Measurements from ENCODE around the gene SLC24A4. TPM values are rescaled to one million over a fixed set of nuclear protein-coding genes. Genes with fewer than 3 reads are reported as not detected.
"Not testable (repeated sequence)": the region's sequence is repeated elsewhere in the genome, so short reads cannot be mapped to it uniquely, and the experiment has no call there.

Gene SLC24A4
- polyA plus RNA-seq, 3 donors: 0.19 to 0.59 (median 0.30) TPM

DNA sequence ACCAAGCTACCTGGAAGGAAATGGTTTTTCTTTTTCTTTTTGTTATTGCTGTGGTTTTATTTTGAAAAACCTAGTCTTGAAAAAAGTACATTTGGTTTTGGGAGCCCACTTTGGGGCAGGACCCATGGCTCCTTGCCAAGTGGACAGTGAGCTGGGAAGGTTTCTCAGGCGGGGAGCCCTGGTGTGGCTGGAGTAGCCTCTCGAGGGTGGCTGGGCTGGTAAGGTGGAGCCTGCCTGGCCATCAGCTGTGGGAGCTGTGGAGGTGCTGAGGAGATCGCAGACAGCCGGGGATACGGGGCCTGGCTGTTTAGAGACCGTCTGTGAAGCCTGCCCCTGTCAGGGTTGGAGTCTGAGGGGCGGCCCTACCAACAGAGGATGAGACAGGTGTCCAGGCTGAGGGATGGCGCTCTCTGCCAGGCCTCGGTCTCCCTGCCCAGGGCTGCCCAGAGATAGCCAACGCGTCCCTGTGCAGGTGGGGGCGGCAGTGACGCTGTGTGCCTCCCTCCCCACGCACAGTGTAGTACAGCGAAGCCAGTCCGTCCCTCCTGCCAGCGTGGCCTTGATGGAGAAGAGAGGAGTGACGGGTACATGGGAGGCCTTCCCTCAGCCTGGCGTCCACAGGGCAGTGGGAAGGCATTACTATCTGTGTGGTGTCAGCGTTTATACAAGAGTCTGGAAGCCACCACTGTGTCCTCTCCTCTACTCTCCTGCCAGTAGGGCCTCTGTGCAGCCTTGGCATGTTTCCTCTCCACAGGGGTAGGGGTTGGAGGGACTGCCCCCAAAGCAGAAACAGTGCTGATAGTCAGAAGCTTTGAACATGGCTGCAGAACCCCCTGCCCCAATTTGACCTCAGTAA, 196.5 kb downstream of the SLC24A4 start:
- DNase-seq (ENCODE audit: extremely low read depth in 1 of 11, low read depth in 9 of 11, low spot score in 4 of 11): no peak

- no peak for DNase-seq (ENCODE audit: extremely low read depth in 1 of 11, low read depth in 9 of 11, low spot score in 4 of 11)
Observed at GRCh38 chr14:92520102-92521057, 197.4 kb downstream of the SLC24A4 start.

GRCh38 chr14:92521058-92521415, 198.1 kb downstream of the SLC24A4 start:
- no peak for DNase-seq (ENCODE audit: extremely low read depth in 1 of 11, low read depth in 9 of 11, low spot score in 4 of 11)

GRCh38 chr14:92523752-92524151, 200.8 kb downstream of the SLC24A4 start:
- no peak for DNase-seq (ENCODE audit: extremely low read depth in 1 of 11, low read depth in 9 of 11, low spot score in 4 of 11)

DNA sequence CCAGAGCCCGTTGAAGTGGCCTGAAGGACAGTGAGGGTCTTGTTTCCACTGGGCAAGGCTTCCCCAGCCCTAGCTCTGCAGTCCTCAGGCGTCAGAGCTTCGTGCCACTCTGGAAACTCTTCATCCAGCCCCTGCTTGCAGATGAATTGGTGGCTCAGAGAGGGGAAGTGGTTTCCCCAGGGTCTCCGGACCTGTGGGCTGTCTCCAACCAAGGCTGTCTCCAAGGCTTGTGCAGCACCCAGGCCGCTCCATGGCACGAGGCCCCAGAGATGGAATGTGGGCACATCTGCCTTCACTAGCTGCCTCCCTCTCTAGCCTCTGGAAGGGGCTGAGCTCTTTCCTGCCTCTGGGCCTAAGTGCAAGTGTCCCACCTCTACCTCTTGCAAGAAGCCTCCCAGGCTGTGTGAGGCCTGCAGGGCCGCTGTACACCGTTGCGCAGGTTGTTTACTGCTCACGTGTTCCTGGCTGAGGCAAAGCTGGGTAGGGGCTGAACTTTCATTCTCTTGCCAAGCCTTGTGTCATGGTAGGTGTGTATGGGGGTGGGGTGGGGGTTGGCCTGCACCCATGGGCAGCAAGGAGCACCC, 201.7 kb downstream of the SLC24A4 start:
- no peak for DNase-seq (ENCODE audit: extremely low read depth in 1 of 11, low read depth in 9 of 11, low spot score in 4 of 11)

GRCh38 chr14:92525322-92526095, 202.5 kb downstream of the SLC24A4 start:
- DNase-seq (ENCODE audit: extremely low read depth in 1 of 11, low read depth in 9 of 11, low spot score in 4 of 11): no peak

DNA sequence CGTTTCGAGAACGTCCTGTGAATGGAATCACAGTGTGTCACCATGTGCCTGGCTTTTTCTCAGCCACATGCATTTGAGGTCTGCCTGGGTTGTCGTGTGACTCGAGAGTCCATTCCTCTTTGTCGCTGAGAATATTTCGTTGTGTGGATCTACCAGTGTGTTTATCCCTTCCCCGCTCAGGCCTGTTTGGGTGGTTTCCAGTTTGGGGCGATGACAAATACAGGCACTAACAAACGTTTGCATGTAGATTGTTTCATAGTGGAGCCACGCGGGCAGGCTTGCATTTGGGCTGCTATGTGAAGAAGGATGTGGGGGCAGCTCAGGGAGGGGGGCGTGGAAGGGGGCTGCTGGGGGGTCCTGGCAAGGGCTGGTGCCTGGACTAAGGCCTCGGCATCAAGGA, 204.8 kb downstream of the SLC24A4 start:
- no peak for DNase-seq (ENCODE audit: extremely low read depth in 1 of 11, low read depth in 9 of 11, low spot score in 4 of 11)

DNA sequence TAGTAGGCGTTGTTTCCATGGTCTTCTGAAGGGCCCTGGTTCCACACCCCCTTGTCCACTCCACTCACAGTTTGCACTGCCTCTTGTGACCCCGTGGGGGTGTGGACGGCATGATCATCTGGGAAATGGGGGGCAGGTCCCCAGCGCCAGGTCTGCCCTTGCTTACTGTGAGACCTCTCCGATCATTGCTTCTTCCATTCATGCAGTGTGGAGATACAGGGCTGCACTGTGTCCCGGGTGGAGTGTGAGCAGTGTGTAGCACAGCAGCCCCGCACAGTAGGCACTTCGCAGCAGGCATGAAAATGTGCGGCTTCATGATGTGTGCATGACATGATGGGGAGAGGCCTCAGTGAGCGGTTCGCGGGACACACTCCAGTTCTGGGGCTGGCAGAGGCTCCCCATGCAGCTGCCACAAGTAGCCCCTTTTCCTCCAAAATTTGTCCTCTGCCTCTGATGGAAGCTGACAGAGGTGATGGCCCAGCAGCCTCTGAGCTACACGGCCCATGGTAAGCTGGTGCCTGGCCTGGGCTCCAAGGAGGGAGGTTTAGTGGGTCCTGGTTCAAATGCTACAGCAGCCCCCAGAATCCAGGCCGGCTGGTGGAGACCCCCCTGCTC, 205.6 kb downstream of the SLC24A4 start:
- DNase-seq (ENCODE audit: extremely low read depth in 1 of 11, low read depth in 9 of 11, low spot score in 4 of 11): no peak

- no peak for DNase-seq (ENCODE audit: extremely low read depth in 1 of 11, low read depth in 9 of 11, low spot score in 4 of 11)
Observed at GRCh38 chr14:92529903-92530302, 206.9 kb downstream of the SLC24A4 start.

GRCh38 chr14:92531106-92531873, 208.3 kb downstream of the SLC24A4 start:
- no peak for DNase-seq (ENCODE audit: extremely low read depth in 1 of 11, low read depth in 9 of 11, low spot score in 4 of 11)

- no peak for DNase-seq (ENCODE audit: extremely low read depth in 1 of 11, low read depth in 9 of 11, low spot score in 4 of 11)
Observed at GRCh38 chr14:92532490-92533163, 209.7 kb downstream of the SLC24A4 start.

- no peak for DNase-seq (ENCODE audit: extremely low read depth in 1 of 11, low read depth in 9 of 11, low spot score in 4 of 11)
Observed at GRCh38 chr14:92534932-92535643, 212.1 kb downstream of the SLC24A4 start.

- DNase-seq (ENCODE audit: extremely low read depth in 1 of 11, low read depth in 9 of 11, low spot score in 4 of 11): not testable (repeated sequence)
Observed at GRCh38 chr14:92536231-92536630, 213.3 kb downstream of the SLC24A4 start.

GRCh38 chr14:92538412-92538985, 215.5 kb downstream of the SLC24A4 start:
- no peak for DNase-seq (ENCODE audit: extremely low read depth in 1 of 11, low read depth in 9 of 11, low spot score in 4 of 11)

- no peak for DNase-seq (ENCODE audit: extremely low read depth in 1 of 11, low read depth in 9 of 11, low spot score in 4 of 11)
Observed at GRCh38 chr14:92539419-92539818, 216.5 kb downstream of the SLC24A4 start.

DNA sequence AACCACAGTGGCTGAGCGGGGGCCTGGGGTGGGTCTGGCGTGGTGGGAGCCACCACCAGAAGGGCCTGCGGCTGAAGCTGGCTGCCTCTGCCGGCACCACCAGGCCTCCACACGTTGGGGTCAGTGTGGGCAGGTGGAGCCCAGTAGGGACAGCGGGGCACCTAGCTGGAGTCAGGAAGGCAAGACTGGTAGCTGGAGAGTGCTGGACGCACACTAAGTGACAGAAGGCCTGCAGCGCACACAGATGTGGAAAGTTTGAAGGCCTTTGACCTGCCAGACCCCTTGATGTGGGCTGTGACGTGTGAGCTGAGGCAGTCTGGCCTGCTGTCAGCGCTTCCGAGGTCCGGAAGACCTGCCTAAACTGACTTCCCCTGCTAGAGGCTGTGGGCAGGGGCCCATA, 216.9 kb downstream of the SLC24A4 start:
- no peak for DNase-seq (ENCODE audit: extremely low read depth in 1 of 11, low read depth in 9 of 11, low spot score in 4 of 11)
